NK-92 (cell line): Measurements from ENCODE around the gene HNRNPD.
"Not testable (repeated sequence)": the region's sequence is repeated elsewhere in the genome, so short reads cannot be mapped to it uniquely, and the experiment has no call there.

Experiments
- DNase-seq: peaks from one replicate; lab custom pipeline; 2025; ENCODE audit not compliant: unreplicated experiment; lab: John Stamatoyannopoulos, UW

The HNRNPD gene

DNA sequence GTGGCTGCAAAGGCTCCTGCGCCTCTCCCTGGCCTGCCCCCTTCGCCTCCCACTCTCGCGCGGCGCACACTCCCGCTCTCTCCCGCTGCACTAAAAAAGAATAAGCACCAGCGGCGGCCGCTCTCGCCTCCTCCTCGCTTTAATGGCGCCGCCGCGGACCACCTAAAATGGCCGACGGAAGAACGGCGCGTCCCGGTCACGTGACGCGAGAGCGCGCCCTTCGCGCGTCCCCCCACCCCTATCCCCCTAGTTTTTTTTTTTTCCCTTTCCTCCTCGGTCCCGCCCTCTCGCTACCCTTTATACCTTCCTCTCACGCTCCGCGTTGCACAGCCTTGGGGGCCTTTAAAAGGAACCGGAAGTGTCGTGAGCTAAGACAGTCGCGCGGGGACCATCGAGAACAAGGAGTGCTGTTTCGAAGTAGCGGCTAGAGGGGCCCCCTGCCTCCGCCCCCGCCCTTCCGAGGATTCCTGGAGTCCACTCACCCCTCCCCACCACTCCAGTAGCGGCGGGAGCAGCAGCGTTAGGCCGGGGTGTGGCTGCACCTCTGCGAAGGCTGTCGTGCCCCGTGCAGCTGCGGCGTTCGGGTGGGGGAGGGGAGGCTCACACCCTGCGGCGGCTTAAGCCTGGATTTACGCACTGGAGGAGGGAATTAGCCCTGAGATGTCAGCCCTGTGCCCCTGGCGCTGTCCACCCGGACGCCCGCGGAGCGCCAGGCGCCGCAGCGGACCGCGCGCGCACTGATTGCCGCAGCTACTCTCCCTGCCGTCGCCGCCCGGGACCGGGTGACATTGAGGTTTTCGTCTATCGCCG lies at the start of gene HNRNPD:
Gene HNRNPD, minus strand, starts transcription at position 176 of the 810 bp plus-strand sequence. CDS start 313 bp downstream, outside the sequence.
- DNase-seq: peak; percentile 62

DNA sequence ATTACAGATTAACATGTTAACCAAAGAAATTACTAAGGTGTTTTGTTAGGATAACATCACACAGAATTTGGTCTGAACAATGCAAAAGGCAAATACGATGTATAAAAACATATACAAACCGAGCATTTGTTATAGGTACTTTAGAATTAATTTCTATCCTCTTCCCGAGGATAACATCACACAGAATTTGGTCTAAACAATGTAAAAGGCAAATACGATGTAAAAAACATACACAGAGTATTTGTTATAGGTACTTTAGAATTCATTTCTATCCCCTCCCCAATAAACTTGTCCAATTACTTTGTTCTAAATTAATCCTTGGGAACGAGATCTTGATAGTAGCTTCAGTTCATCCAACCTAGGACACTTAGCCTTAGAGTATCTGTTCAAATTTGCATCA lies 48.8 kb upstream of the HNRNPD start:
- DNase-seq: no peak

DNA sequence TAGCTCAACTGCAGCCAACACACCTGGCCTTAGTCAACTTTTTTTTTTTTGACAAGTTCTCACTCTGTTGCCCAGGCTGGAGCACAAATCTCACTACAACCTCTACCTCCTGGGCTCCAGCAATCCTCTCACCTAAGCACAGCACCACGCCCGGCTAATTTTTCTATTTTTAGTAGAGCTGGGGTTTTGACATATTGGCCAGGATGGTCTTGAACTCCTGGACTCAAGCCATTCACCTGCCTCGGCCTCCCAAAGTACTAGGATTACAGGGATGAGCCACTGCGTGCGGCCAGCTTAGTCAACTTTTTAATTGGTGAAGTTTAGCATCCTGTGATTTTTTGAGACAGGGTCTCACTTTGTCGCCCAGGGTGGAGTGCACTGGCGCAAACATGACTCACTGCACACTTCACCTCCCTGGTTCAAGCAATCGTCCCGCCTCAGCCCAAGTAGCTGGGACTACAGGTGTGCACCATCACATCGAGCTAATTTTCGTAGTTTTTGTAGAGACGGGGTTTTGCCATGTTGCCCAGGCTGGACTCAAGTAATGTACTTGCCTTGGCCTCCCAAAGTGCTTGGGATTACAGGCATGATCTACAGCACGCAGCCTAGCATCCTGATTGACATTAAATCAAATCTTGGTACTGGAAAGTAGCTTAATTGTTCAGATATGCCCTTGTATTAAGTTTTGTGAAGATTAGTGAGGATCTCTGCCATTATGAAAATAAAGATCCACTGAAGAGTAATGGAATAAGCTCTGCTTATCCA lies 48.2 kb upstream of the HNRNPD start:
- no peak for DNase-seq

DNA sequence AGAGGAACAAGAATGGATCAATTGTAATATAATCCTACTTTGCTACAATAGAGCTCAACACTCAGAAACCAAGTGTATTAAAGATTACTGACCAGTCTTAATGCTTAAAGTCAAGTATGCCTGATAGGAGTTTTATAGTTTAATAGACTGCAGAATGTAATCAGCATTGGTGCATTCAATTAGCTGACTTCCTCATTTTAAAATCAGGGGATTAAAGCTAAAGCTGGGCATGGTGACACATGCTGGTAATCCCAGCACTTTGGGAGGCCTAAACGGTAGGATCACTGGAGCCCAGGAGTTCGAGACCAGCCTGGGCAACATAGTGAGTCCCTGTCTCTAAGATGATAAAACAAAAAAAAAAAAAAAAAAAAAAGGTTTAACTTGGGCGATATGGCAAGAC lies 45.7 kb upstream of the HNRNPD start:
- DNase-seq: no peak

GRCh38 chr4:82415922-82416365 lies 42.2 kb upstream of the HNRNPD start:
- no peak for DNase-seq

- DNase-seq: not testable (repeated sequence)
Measured at GRCh38 chr4:82415061-82415460, 41.3 kb upstream of the HNRNPD start.

- no peak for DNase-seq
Measured at GRCh38 chr4:82403725-82404124, 29.9 kb upstream of the HNRNPD start.

GRCh38 chr4:82402196-82402775 lies 28.5 kb upstream of the HNRNPD start:
- no peak for DNase-seq

GRCh38 chr4:82401600-82401999 lies 27.8 kb upstream of the HNRNPD start:
- DNase-seq: no peak

- DNase-seq: no peak
Measured at GRCh38 chr4:82398263-82398662, 24.5 kb upstream of the HNRNPD start.

- DNase-seq: no peak
Measured at GRCh38 chr4:82397527-82397926, 23.7 kb upstream of the HNRNPD start.

GRCh38 chr4:82394896-82395295 lies 21.1 kb upstream of the HNRNPD start:
- DNase-seq: no peak

GRCh38 chr4:82390061-82390460 lies 16.3 kb upstream of the HNRNPD start:
- not testable (repeated sequence) for DNase-seq

DNA sequence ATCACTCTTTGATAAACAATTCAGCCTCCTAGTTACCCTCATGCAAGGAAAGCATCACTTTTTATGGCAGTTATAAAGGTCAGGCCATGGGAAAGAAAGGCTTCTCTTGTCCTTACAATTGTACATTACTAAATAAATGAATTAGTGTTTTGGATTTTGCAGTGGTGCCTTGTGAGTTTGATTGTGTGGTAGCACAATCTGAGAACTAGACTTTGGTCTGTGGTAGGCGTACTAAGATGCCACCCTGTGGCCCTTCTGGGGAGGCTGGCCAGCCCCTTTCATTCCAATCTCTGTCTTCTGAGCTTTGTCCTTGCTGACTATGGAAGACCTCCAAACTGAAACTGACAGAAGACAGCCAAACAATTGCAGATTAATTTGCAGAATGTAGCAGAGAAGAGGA lies 14.6 kb upstream of the HNRNPD start:
- no peak for DNase-seq

DNA sequence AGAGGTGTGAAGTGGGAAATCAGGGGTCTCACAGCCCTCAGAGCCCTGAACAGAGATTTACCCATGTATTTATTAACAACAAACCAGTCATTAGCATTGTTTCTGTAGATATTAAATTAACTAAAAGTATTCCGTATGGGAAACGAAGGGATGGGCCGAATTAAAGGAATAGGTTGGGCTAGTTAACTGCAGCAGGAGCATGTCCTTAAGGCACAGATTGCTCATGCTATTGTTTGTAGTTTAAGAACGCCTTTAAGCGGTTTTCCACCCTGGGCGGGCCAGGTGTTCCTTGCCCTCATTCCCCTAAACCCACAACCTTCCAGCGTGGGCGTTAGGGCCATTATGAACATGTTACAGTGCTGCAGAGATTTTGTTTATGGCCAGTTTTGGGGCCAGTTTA lies 12.5 kb upstream of the HNRNPD start:
- DNase-seq: not testable (repeated sequence)

- DNase-seq: no peak
Measured at GRCh38 chr4:82382751-82383150, 9.0 kb upstream of the HNRNPD start.

DNA sequence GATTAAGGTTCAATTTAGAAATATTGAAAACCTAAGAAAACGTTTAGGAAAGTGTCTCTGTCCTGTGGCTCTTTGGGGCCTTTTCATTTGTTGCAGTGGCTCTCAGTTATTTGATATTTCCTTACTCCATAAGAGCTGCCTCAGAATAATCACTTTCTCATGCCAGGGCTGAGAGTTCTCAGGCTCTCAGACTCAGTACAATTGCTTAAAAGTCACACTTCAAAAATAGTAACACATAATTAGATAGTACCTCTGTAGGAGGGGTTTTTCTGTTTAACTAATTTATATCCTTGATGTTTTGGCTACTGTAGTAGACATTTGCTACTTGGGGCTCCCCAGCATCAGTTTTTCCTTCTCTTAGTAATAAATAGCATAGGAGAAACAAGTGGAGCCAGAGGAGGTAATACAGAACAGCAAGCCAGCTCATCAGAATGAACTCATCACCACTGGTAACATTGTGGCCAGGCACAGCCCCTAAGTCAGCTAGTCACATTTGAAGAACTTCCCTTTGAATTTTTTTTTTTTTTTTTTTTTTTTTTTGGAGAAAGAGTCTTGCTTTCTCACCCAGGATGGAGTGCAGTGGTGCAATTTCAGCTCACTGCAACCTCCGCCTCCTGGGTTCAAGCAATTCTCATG lies 8.0 kb upstream of the HNRNPD start:
- DNase-seq: no peak

DNA sequence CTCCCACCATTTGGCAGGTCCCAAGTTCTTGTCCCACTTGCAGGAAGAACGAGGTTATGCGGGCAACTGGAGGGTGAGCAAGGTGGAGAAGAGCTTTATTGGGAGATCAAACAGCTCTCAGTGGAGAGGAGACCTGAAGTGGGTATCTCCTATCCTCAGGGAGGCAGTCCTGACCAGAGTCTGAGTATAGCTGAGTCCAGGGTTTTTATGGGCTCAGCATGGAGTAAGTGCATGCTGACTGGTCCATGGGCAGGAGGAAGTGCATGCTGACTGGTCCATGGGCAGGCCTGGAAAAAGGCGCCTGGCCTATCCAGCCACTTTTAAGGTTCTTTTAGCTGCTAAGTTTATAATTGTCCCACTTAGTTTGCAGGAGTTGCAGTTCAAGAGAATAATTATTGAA lies 7.4 kb upstream of the HNRNPD start:
- DNase-seq: no peak

DNA sequence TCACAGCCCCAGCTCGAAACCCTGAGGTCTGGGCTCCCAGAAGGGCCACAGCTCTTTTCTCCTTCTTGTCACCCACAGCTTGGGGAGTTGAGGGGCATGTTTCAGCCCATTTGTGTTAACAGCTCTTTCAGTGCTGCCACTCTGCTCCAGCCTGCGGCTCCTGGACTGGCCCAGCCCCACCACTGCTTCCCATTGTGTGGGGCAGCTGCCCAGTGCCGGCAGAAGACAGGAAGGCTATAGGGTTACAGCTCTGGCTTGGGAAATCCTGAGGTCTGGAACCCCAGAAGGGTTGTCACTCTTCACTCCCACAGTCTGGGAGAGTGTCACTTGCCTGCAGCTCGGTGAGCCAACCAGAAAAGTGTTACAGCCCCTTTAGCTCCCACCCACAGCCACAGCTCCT lies 7.0 kb upstream of the HNRNPD start:
- no peak for DNase-seq

GRCh38 chr4:82380344-82380743 lies 6.6 kb upstream of the HNRNPD start:
- DNase-seq: no peak

- DNase-seq: no peak
Measured at GRCh38 chr4:82376109-82376508, 2.3 kb upstream of the HNRNPD start.

DNA sequence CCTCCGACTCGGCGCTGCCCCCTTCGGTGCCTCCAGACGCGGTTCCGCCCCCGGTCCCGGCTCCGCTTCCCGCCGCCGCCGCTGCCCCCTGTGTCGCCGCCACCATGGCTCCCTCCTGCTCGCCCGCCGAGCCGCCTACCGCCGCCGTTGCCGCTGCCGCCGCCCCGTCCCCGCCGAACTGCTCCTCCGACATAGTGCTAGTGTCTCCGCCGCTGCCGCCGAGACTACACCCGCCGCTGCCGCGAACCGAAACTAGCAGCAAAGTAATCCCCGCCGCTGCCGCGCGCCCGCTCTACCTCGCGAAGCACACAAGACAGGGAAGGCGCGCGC lies 340 bp downstream of the HNRNPD start:
- no peak for DNase-seq
